Embryonic facial prominence (tissue), 1 donor: Measurements from ENCODE around the gene HDAC5.
"Not testable (repeated sequence)": the region's sequence is repeated elsewhere in the genome, so short reads cannot be mapped to it uniquely, and the experiment has no call there.

Source experiments
- DNase-seq: peaks from one replicate; pipeline ENCODE4 v3.0.0-alpha.2; 2016; ENCODE audit errors: extremely low spot score

The HDAC5 gene

GRCh38 chr17:44133918-44134476 is 10.6 kb upstream of the HDAC5 start:
- DNase-seq: no peak

DNA sequence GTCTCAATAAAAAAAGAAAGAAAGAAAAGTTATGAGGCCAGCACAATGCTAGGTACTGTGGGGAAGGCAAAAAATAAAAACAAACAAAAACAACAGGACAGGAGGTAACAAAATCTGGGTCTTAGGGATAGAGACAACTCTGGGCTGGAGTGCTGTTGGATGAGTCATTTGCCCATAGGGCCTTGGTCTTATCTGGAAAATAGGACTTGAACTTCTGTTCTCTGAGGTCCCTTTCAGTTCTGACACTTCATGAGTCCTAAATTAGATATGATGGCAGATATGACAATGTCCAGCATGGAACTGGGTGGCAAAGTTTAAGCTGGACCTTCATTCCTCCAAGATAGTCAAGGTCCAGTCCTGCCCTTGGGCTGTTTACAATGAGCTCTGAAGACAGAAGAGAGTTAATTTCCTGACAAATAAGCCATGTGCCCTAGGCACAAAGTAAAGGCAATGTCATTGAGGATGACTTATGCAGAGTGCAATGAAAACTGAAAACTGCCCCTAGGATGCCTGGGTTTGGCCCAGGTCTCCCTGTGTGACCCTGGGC is 8.9 kb upstream of the HDAC5 start:
- no peak for DNase-seq

- DNase-seq: not testable (repeated sequence)
Measured at GRCh38 chr17:44131372-44131771, 7.9 kb upstream of the HDAC5 start.

GRCh38 chr17:44130693-44131349 is 7.4 kb upstream of the HDAC5 start:
- no peak for DNase-seq

GRCh38 chr17:44128383-44128782 is 4.9 kb upstream of the HDAC5 start:
- DNase-seq: no peak

DNA sequence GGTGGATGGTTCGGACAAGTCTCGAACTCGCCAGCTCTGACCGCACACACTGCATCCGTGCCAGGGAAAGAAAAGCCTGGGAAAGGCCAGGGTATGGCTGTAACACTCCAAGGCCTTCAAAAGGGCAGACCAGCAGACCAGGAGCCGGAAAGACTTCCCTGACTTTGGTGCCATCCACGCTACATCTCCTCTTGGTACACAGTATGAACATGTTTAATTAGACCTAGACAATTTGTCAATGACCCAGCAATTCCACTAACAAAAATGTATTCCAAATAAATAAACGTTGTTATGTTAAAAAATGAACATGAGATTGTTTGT is 637 bp upstream of the HDAC5 start:
- no peak for DNase-seq

DNA sequence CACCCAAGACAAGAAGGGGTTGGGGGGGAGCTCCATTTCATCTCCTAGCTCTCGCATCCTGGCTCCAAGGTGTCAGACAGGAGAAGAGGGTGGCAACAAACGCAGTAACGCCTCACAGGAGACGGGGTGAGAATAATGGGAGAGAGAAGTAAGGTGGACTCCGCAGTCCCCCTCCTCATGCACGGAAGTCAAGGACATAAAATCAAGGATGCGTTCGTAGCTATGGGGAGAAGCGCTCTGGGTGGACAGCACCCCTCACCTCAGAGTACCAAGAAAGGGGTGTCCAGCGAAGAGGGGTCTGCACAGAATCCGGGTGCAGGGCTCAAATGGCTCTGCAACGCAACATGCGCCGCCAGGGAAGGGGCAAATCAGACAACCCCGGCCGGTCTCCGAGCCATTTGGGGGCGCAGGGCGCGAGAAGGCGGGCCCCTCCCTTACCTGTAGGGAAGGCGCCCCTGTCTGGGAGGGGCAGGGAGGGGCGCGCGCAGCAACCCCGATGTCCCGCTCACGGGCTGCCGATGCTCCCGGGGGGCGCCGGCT is 555 bp downstream of the HDAC5 start:
- no peak for DNase-seq

DNA sequence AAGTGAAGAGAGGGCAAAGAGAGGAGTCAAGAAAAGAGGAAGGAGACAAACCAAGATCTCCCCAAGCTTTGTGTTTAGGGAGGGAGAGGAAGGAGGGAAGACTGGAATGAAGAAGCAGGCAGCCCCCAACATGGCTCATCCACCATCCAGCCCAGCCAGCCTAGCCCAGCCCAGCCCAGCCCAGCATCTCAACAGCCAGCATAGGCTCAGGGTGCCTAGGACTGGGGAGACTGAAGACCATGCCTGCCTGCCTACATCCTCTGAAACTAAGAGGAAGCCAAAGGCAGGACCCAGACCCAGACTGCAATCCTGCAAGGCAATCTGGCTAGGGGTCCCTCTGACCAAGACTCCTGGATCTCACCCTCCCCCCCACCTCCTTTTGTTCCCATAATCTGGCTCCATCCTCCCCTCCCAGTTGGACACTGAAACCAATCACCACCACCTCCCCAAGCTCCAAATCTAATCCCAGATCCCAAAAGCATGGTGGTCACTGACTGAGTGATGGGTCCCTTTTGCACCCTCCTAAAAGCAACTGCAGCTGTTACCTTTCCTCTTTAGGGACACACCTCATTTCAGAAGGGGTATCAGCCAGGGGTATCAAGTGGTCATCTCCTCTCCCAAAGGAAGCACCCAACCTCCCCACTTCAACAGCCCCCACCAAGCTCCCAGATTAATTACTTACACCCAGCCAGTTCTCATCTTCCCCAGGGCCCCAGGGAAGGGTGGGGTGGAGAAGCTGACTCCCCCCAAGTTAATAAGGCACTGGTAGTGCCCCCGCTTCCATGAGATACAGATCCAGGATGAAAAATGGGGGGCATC is 1.2 kb downstream of the HDAC5 start:
- DNase-seq: no peak

DNA sequence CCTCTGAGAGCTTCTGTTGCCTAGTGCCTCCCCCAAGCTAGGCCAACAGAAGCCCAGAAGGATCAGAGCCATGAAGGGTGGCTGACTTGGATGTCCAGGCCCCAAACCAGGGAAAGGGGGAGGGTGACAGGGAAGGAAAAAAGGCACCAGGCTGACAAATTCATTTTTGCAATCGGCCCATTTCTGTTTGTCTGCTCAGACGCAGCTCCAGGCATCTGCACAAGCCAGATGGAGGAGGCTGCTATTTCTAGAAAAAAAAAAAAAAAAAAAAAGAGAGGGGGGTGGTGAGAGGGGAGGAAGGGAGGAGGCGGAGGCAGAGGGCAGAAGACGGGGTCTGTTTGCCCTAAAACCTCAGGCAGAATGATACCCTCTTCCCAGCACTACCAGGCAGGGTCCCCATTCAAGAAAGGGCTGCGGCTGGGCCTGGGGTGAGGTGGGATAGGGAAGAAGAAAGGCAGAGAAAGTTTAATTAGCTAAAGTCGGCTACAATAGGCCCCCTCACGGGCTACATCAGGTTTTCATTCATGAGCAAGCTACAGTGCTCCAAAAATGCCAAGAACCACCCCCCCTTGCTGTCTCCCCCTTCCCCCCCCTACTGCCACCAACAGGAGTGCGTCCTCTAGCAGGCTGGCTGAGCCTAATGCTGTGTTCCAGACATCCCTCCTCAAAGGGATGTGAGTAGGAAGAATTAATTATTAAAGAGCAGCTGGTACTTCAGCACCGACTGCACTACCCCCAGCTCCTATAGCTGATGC is 2.4 kb downstream of the HDAC5 start:
- DNase-seq: no peak

- DNase-seq: not testable (repeated sequence)
Measured at GRCh38 chr17:44120281-44120680, 3.2 kb downstream of the HDAC5 start.

DNA sequence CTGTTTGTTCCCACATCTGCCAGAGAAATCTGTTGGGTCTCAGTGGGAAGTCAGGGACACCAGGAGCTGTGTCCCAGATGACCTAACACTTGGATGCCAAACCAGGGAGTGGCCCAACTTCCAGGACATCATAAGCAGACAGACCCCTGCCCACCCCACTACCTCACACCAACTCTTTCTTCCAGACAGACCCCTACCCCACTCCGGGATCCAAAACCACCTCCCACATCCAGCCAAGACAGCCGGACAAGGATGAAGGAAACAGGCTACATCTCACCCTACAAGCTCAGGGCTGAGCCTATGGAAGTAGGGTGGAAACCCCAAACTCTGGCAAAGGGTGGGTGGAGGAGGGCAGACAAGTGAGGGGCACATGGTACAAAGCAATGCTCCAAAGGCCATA is 3.6 kb downstream of the HDAC5 start:
- DNase-seq: no peak

DNA sequence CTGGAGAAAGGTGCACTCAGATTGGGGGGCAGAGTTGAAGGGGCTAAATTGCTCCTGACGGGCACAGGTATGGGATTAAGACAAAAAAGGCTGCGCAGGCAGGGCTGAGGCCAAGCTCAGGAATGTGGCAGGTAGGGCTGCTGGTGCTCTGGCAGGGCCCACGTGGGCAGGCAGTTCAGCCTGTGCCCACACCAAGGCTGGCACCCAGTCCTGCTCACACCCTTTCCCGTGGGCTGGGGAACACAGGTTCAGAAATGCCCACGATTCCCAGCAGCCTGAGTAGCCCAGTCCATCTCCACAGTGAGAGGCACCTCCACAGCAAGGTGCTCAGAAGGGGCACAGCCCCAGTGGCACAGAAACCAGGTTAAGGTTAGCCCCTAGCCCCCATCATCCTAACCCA is 4.4 kb downstream of the HDAC5 start:
- DNase-seq: no peak

GRCh38 chr17:44118427-44119050 is 4.9 kb downstream of the HDAC5 start:
- DNase-seq: no peak

DNA sequence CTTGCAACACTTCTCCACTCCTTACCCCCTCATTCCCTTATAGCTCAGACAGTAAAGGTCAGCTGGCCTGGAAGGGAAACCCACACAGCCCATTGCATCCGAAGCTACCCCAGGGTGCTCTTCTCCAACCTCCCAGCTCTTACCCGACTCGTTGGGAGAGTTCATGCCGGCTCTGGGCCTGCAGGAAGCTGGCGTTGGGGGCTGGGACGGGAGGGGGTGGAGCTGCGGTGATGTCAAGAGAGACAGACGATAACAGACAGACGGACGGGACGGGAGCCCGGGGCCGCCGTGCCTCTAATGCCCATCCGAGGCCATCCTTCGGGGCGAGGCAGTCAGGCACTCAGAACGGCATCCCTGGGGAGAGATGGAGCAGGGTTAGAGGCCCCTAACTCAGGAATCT is 6.1 kb downstream of the HDAC5 start:
- DNase-seq: no peak

- no peak for DNase-seq
Measured at GRCh38 chr17:44115585-44116415, 7.6 kb downstream of the HDAC5 start.

DNA sequence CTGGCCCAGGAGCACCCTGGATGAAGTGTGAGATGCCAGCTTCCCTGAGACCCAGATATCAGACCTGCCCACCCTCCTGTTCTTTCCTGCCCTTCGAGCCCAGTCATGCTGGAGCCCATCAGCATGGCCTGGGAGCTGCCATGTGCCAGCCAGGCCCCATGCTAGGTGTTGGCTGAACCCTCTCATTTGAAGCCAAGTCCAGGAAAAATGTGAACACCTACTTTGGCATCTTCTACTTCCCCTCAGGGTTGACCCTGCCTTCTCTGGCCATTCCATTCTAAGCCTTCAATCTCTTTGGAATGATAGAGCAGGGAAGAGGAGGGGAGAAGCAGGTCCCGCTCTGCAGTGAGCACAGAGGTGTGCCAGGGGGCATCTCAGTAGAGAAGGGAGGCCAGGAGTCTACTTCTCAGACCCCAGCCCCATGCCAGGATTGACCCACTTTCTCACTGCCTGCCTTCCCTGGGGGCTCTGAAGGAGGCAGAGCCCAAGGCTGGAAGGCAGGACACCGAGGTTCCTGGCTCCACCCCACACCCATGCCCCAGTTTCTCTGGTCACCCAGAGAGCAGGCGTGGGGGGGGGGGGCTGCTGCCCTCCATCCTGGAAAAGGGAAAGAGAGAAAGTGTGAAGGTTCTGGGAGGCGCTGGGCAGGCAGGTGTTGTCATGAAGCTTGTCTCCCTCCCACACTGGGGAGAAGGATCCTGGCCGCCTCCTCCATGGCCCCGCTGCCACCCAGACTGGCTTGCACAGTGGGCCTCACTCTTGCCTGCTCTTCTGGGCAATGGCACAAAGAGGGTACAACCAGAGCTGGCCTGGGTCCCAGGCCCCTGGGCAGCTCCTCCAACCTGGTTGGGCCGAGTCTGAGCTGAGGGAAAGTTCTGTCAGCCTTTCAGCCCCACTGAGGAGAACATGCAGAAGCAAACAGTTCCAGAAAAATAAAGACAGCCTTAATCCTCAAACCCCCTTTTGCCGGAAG is 9.3 kb downstream of the HDAC5 start:
- DNase-seq: no peak

DNA sequence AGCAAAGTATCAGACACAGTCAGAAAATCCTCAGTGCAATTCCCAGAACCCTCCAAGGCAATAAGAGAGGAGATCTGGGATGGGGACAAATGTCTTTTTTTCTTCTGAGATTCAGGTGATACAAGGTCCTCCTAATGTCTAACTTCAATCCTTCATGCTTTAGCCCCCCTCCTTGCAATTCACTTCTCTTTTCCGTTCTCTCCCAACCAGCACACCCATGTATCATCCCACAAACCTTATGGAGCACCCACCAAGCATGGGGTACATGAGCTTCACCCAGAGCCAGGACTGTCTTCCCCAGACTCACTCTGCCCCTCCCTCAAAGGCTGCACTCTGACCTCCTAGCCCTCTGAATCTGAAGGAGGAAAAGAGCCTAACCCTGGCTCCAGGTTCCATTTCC is 10.1 kb downstream of the HDAC5 start:
- DNase-seq: no peak

DNA sequence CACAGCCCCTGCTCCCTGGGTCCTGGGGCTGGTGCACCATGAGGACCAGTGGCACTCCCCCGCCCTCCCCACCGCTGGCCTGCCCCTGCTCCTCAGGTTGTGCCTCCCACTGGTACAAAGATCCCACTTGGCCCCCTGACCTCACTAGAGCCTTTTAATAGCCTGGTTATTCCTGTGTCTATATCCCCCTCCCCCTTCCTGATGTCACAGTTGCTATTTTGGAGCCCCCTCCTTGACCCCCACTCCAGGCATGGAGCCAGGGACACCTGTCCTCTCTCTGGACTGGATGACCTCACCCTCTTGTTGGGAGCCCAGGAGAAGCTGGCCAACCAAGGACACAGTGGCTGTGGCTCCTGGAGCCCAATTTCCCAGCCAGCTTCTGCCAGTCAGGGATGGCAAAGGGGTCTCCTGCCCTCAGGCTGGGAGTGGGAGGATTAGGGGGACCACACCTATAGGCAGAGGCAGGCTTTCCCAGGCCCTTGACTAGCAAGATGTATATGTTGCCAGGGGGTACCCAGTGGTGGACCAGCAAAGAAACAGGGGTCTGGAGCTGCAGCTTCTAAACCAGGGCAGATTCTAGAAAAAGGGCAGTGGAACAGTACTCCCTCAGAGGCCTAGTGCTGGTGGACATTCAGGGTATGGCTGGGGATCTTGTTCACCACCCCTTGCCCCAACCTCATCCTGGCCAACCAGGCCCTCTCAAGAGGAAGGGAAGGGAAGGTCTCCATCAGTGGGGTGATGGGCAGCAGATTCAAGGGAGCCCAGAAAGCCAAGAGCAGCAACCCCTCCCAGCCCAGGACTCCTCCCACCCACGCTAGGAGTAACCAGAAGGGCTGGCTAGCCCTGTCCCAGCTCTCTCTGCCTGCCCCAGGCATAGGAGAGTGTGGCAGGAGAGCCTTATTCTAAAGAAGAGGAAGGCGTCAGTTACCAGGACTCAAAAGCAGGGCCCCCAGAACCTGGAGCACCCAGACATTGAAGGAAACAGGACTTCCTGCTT is 10.9 kb downstream of the HDAC5 start:
- DNase-seq: no peak
